A549 (cell line): ENCODE results near the gene HIVEP3. TPM values are rescaled to one million over a fixed set of nuclear protein-coding genes. Genes with fewer than 3 reads are reported as not detected.

Experiments used
- ATAC-seq, 2 experiments: fragments of 200-7000 bp in 1 of 2; fragments of >200 bp in 1 of 2; cut with Nextera tagmentation in 1 of 2; cut with Tn5 transposase in 1 of 2; 3 replicates each; pipeline versions ENCODE4 v1.8.0 to v1.9.1; 2018 to 2020; ENCODE audit warnings: mild to moderate bottlenecking in 1 of 2, moderate library complexity in 1 of 2
- CTCF ChIA-PET: fragments of 300-600 bp; sonication (Branson Sonifier 250); formaldehyde crosslinking; extraction: SDS; loops from one replicate; lab custom pipeline; 2021; ENCODE audit warnings: antibody characterized with exemption, inconsistent platforms; lab: Yijun Ruan, JAX
- POLR2A ChIA-PET: fragments of 350-600 bp; formaldehyde crosslinking; extraction: SDS; loops from one replicate; lab custom pipeline; 2021; ENCODE audit warnings: antibody characterized with exemption, inconsistent platforms; lab: Yijun Ruan, JAX
- DNase-seq, 2 experiments: peaks; one replicate each; pipeline versions ENCODE4 v3.0.0 to v3.0.0-alpha.2; 2011 to 2016; ENCODE audit warnings: low read depth in 1 of 2, low spot score in 1 of 2
- FAIRE-seq: peaks from 2 replicates; lab custom pipeline; 2011; peaks lifted over from hg19 to GRCh38; lab: Jason Lieb, UNC
- H3K27ac ChIP-seq, 2 experiments: fragments of >200 bp; sonication (Bioruptor Twin); formaldehyde crosslinking; 3 replicates each; pipeline ENCODE4 v1.5.1; 2016 to 2017
- H3K4me1 ChIP-seq: fragments of >200 bp; sonication (Bioruptor Twin); formaldehyde crosslinking; 3 replicates; pipeline ENCODE4 v1.6.1; 2016
- H3K4me2 ChIP-seq: fragments of >200 bp; sonication (Bioruptor Twin); formaldehyde crosslinking; 3 replicates; pipeline ENCODE4 v1.6.1; 2016
- H3K4me3 ChIP-seq: fragments of >200 bp; sonication (Bioruptor Twin); formaldehyde crosslinking; 3 replicates; pipeline ENCODE4 v1.5.1; 2016
- H3K9me3 ChIP-seq: fragments of >200 bp; sonication (Bioruptor Twin); formaldehyde crosslinking; 3 replicates; pipeline ENCODE4 v1.6.1; 2016
- ATOH8 ChIP-seq: fragments of 250-450 bp; sonication (Bioruptor Pico); IDR thresholded peaks from 2 replicates; pipeline ENCODE4 v1.5.0; 2020; ENCODE audit warnings: low read depth, mild to moderate bottlenecking, moderate library complexity
- BCL3 ChIP-seq: fragments of >200 bp; sonication (Bioruptor Twin); formaldehyde crosslinking; IDR thresholded peaks from 3 replicates; pipeline ENCODE4 v1.6.1; 2016
- BHLHE40 ChIP-seq: IDR thresholded peaks from 2 replicates; pipeline ENCODE4 v1.6.1; 2012; ENCODE audit warnings: low read depth, low read length, inconsistent platforms
- CBX8 ChIP-seq: fragments of 200-600 bp; sonication (generic); IDR thresholded peaks from 2 replicates; pipeline ENCODE4 v1.6.1; 2016
- CEBPB ChIP-seq, 2 experiments: fragments of >200 bp in 1 of 2; sonication (Bioruptor Twin) in 1 of 2; formaldehyde crosslinking in 1 of 2; IDR thresholded peaks; 2 replicates each; pipeline ENCODE4 v1.6.1; 2012 to 2016
- EHMT2 ChIP-seq: fragments of 200-600 bp; sonication (generic); IDR thresholded peaks from 2 replicates; pipeline ENCODE4 v1.6.1; 2016; ENCODE audit warnings: antibody characterized with exemption, low read depth, mild to moderate bottlenecking, moderate library complexity
- ESRRA ChIP-seq: fragments of 150-350 bp; IDR thresholded peaks from 2 replicates; pipeline ENCODE4 v1.6.1; 2014; ENCODE audit warnings: mild to moderate bottlenecking, low read length, borderline replicate concordance
- FOSB ChIP-seq: fragments of 250-450 bp; sonication (Bioruptor Pico); IDR thresholded peaks from 2 replicates; pipeline ENCODE4 v1.5.0; 2020; ENCODE audit warnings: mild to moderate bottlenecking, moderate library complexity
- FOSL2 ChIP-seq, 2 experiments: fragments of 450-650 bp in 1 of 2; fragments of >200 bp in 1 of 2; sonication (Bioruptor Twin) in 1 of 2; formaldehyde crosslinking; IDR thresholded peaks; 2 replicates each; pipeline versions ENCODE4 v1.5.0 to v1.6.1; 2016 to 2020; ENCODE audit warnings: mild to moderate bottlenecking in 1 of 2, moderate library complexity in 1 of 2
- HEYL ChIP-seq: fragments of 250-450 bp; sonication (Bioruptor Pico); IDR thresholded peaks from 2 replicates; pipeline ENCODE4 v1.8.0; 2021; ENCODE audit warnings: mild to moderate bottlenecking, moderate library complexity
- HOXA7 ChIP-seq: fragments of 250-450 bp; sonication (Bioruptor Pico); IDR thresholded peaks from 2 replicates; pipeline ENCODE4 v1.5.0; 2020; ENCODE audit warnings: mild to moderate bottlenecking, moderate library complexity
- HOXB13 ChIP-seq: fragments of 250-450 bp; sonication (Bioruptor Pico); IDR thresholded peaks from 2 replicates; pipeline ENCODE4 v1.5.0; 2020; ENCODE audit warnings: low read depth, mild to moderate bottlenecking, moderate library complexity
- KDM5A ChIP-seq: fragments of 200-600 bp; sonication (generic); IDR thresholded peaks from 2 replicates; pipeline ENCODE4 v1.6.1; 2016; ENCODE audit warnings: antibody characterized with exemption, mild to moderate bottlenecking
- MAZ ChIP-seq: fragments of 150-350 bp; IDR thresholded peaks from 2 replicates; pipeline ENCODE4 v1.6.1; 2014; ENCODE audit warnings: antibody characterized with exemption, low read depth, low read length, borderline replicate concordance
- NFE2L2 ChIP-seq: fragments of 150-350 bp; conservative IDR thresholded peaks from 2 replicates; pipeline ENCODE4 v1.6.1; 2014; ENCODE audit warnings: low read length
- NPAS2 ChIP-seq: fragments of 250-450 bp; sonication (Bioruptor Pico); IDR thresholded peaks from 2 replicates; pipeline ENCODE4 v1.8.0; 2022; ENCODE audit warnings: mild to moderate bottlenecking, moderate library complexity, borderline replicate concordance
- PHF8 ChIP-seq: fragments of 200-600 bp; sonication (generic); IDR thresholded peaks from 2 replicates; pipeline ENCODE4 v1.6.1; 2016; ENCODE audit warnings: low read depth, mild to moderate bottlenecking, antibody characterized with exemption, moderate library complexity, borderline replicate concordance
- RFX5 ChIP-seq: fragments of 450-650 bp; IDR thresholded peaks from 2 replicates; pipeline ENCODE4 v1.7.1; 2014; ENCODE audit warnings: antibody characterized with exemption, mild to moderate bottlenecking, moderate library complexity
- SMC3 ChIP-seq: fragments of >200 bp; sonication (Bioruptor Twin); formaldehyde crosslinking; IDR thresholded peaks from 3 replicates; pipeline ENCODE4 v1.6.1; 2018; ENCODE audit warnings: inconsistent platforms
- TFCP2L1 ChIP-seq: fragments of 250-450 bp; sonication (Bioruptor Pico); IDR thresholded peaks from 2 replicates; pipeline ENCODE4 v1.5.0; 2021; ENCODE audit warnings: mild to moderate bottlenecking
- TP53 ChIP-seq: fragments of 250-450 bp; sonication (Bioruptor Pico); IDR thresholded peaks from 2 replicates; pipeline ENCODE4 v1.5.0; 2021; ENCODE audit warnings: mild to moderate bottlenecking, moderate library complexity
- ZC3H11A ChIP-seq: fragments of 450-650 bp; IDR thresholded peaks from 2 replicates; pipeline ENCODE4 v1.6.1; 2014; ENCODE audit warnings: antibody characterized with exemption, mild to moderate bottlenecking
- ZFP36 ChIP-seq: fragments of 450-650 bp; IDR thresholded peaks from 2 replicates; pipeline ENCODE4 v1.6.1; 2014; ENCODE audit warnings: borderline replicate concordance; ENCODE audit not compliant: partially characterized antibody
- ZNF302 ChIP-seq: fragments of 250-450 bp; sonication (Bioruptor Pico); IDR thresholded peaks from 2 replicates; pipeline ENCODE4 v1.9.0; 2021; ENCODE audit warnings: inconsistent platforms, mild to moderate bottlenecking, moderate library complexity
- WGBS: methylation state at CpG from one replicate; pipeline ENCODE4 v1.1.6; 2017; ENCODE audit errors: missing lambda C conversion rate; 5-methylcytosine and 5-hydroxymethylcytosine counted together
- polyA plus RNA-seq, 4 experiments: library from polyadenylated mRNA; depleted of rRNA in 3 of 4; stranded (reverse); fragments of >200 nt; fragmentation: RNase III in 1 of 4; extraction: RNeasy Plus Mini Kit Qiagen cat#74134 plus additional on column Dnase treatment in 1 of 4; gene quantifications; 2 replicates in 3 of 4; 3 replicates in 1 of 4; pipeline ENCODE4 v1.2.3, GENCODE V29; 2011 to 2017
- TF ChIP-seq, protein P1 (sequence below): fragments of >200 bp; sonication (Bioruptor Twin); formaldehyde crosslinking; IDR thresholded peaks from 3 replicates; pipeline ENCODE4 v1.5.1; 2016
- TF ChIP-seq, protein P2 (sequence below): IDR thresholded peaks from 2 replicates; pipeline ENCODE4 v1.6.1; 2012

Gene HIVEP3
- polyA plus RNA-seq, 2 of the 4 experiments (the other 2 are of a cell fraction), result 1.5 to 2.0 TPM

GRCh38 chr1:41656825-41657500 is 261.8 kb downstream of the HIVEP3 start:
- CTCF ChIA-PET, result no interaction called here
- WGBS, result 84% methylated on average over 9 of the region's 9 CpGs

GRCh38 chr1:41656068-41656467 is 262.7 kb downstream of the HIVEP3 start:
- FAIRE-seq, result no peak
- POLR2A ChIA-PET, result no interaction called here

More at GRCh38 chr1:41656825-41657500, 261.8 kb downstream of the HIVEP3 start:
- peaks cover 6% of the 10 kb centered on the region; the same call in 1 of the 3 replicates for H3K4me1 ChIP-seq
- H3K27ac ChIP-seq, result no peak overlapping the region
- no peak for DNase-seq
- FAIRE-seq, result no peak
- no peak overlapping the region for H3K4me3 ChIP-seq
- no peaks in the 10 kb centered on the region for H3K9me3 ChIP-seq
- no peak overlapping the region for H3K4me2 ChIP-seq
- POLR2A ChIA-PET, result no interaction called here
- no peak for ATAC-seq
- no peak for TF ChIP-seq ZNF302 (CRISPR knock-in tag)
- TF ChIP-seq ZFP36, result no peak
- no peak for TF ChIP-seq TP53 (CRISPR knock-in tag)
- TF ChIP-seq FOSL2 (IDR thresholded peaks at IDR 0.05), result no peak
- TF ChIP-seq FOSL2 (CRISPR knock-in tag; IDR thresholded peaks at IDR 0.05), result no peak
- TF ChIP-seq HEYL (CRISPR knock-in tag), result no peak
- TF ChIP-seq PHF8, result no peak
- no peak for TF ChIP-seq HOXA7
- TF ChIP-seq ESRRA, result no peak
- TF ChIP-seq, protein P1, sequence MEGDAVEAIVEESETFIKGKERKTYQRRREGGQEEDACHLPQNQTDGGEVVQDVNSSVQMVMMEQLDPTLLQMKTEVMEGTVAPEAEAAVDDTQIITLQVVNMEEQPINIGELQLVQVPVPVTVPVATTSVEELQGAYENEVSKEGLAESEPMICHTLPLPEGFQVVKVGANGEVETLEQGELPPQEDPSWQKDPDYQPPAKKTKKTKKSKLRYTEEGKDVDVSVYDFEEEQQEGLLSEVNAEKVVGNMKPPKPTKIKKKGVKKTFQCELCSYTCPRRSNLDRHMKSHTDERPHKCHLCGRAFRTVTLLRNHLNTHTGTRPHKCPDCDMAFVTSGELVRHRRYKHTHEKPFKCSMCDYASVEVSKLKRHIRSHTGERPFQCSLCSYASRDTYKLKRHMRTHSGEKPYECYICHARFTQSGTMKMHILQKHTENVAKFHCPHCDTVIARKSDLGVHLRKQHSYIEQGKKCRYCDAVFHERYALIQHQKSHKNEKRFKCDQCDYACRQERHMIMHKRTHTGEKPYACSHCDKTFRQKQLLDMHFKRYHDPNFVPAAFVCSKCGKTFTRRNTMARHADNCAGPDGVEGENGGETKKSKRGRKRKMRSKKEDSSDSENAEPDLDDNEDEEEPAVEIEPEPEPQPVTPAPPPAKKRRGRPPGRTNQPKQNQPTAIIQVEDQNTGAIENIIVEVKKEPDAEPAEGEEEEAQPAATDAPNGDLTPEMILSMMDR, result no peak
- no peak for TF ChIP-seq EHMT2
- TF ChIP-seq, protein P2, sequence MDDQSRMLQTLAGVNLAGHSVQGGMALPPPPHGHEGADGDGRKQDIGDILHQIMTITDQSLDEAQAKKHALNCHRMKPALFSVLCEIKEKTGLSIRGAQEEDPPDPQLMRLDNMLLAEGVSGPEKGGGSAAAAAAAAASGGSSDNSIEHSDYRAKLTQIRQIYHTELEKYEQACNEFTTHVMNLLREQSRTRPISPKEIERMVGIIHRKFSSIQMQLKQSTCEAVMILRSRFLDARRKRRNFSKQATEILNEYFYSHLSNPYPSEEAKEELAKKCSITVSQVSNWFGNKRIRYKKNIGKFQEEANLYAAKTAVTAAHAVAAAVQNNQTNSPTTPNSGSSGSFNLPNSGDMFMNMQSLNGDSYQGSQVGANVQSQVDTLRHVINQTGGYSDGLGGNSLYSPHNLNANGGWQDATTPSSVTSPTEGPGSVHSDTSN, result no peak
- no peak for TF ChIP-seq CEBPB (IDR thresholded peaks at IDR 0.05)
- no peak for TF ChIP-seq HOXB13 (CRISPR knock-in tag)
- no peak for TF ChIP-seq BCL3
- no peak for TF ChIP-seq KDM5A
- no peak for TF ChIP-seq MAZ
- no peak for TF ChIP-seq NFE2L2
- TF ChIP-seq TFCP2L1, result no peak
- TF ChIP-seq, all 56 proteins: peak for 0

More at GRCh38 chr1:41656068-41656467, 262.7 kb downstream of the HIVEP3 start:
- Histone ChIP-seq H3K27ac (no peak overlapping the region), H3K9me3 (no peaks in the 10 kb centered on the region), H3K4me3 (no peak overlapping the region), H3K4me2 (no peak overlapping the region), H3K4me1 (peaks cover under 1% of the 10 kb centered on the region; the same call in 1 of the 3 replicates)
- no peak for TF ChIP-seq HOXA7
- TF ChIP-seq HEYL (CRISPR knock-in tag), result no peak
- TF ChIP-seq NPAS2 (CRISPR knock-in tag), result no peak
- TF ChIP-seq FOSB, result no peak
- no peak for TF ChIP-seq BHLHE40
- TF ChIP-seq ZC3H11A, result no peak
- no peak for TF ChIP-seq ATOH8 (CRISPR knock-in tag)
- no peak for TF ChIP-seq EHMT2
- no peak for TF ChIP-seq CBX8
- no peak for TF ChIP-seq SMC3
- TF ChIP-seq RFX5, result no peak
- no peak for DNase-seq
- CTCF ChIA-PET, result interaction anchor here (0.7 kb wide), 1 partner anchor 11 kb away, joined by 3 read pairs; no protein-coding TSS in a partner anchor
- 34% methylated on average over 2 of the region's 2 CpGs for WGBS
- no peak for ATAC-seq
